ENCODE data around the gene LGALS1.

LGALS1 gene

DNA sequence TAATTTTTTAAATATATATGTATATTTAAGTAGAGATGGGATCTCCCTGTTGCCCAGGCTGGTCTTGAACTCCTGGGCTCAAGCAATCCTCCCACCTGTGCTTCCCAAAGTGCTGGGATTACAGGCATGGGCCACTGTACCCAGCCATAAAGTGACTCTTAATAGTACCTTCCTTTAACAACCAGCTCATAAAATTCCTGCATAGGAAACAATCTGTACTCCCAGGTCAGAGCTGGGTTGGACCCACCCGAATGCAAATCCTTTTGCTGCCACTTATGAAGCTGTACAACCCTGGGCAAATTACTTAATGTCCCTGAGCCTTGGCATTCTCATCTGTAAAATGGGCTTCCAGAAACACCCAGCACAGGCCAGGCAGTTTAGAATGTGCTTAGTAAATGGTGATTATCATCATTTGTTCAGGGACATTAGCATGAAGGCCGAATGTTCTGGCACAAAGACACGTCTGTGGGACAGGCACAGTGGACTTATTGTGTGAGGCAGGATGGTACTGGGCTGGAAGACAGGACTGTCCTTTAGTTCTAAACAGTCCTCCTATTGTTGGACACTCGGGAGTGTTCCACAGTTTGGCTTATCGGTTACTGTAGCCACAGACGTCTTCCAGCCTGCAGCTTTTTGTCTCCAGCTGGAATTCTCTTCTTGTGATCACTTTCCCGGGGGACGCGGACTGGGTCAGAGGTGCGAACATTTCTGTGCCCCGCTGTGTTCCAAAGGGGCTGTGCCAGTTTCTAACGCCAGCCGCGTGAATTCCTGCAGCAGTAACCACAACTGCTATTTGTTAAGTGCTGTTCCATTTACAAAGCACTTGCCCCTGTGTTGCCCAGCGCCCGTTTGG is 11.0 kb upstream of the LGALS1 start:
- no peak for DNase-seq

DNA sequence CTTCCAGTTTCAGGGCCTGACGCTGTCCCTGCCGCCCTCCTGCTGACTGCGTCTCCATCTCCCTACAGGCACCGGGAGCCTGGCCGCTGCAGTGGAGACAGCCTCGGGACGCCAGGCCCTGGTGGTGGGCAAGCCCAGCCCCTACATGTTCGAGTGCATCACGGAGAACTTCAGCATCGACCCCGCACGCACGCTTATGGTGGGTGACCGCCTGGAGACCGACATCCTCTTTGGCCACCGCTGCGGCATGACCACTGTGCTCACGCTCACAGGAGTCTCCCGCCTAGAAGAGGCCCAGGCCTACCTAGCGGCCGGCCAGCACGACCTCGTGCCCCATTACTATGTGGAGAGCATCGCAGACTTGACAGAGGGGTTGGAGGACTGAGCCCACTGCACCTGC is 9.9 kb upstream of the LGALS1 start:
- no peak for DNase-seq

DNA sequence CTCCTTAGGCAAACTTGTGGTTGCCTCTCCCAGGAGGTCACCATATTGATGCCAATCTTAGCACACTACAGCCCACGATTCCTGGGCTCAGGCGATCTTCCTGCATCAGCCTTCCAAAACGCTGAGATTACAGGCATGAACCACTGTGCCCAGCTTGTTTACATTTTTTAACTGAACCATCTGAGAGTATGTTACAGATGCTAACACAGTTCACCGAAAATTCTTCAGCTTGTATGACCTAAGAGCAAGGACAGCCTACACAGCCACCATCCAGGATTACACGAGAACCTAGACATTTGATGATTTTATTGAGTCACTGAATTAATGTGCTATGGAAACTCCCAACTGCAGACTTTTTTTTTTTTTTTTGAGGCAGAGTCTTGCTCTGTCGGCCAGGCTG is 5.8 kb upstream of the LGALS1 start:
- DNase-seq, result no peak

DNA sequence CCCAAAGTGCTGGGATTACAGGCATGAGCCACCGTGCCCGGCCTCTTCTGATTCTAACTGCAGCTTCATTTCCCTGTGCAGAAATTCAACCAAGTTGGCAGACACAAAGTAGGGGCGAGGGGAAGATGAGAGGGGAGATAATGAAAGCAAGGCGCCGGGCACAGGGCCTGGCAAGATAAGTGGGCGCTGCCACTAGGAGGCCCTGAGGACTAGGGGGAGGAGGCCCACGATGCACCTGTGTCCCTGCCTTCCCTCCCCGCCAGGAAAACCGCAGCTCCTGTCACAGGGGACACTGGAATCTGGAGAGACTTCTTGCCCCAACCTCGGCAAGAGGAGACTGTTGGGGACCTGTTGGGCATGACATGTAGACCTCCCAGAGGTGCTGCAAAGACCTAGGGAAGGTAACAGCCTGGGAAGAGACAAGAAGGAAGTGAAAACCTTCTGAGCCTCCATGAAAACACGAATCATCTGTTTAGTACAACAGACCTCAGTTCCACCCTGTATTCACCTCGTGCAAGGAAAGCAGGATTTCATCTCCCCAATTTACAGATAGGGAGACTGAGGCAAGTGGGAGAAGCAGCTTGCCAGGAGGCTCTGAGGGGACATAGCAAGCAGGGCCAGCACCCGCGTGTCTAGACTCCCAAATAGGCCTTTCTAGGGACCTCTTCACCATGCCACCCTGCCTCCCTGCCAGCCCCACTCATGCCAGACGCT is 3.1 kb upstream of the LGALS1 start:
- DNase-seq, result no peak

DNA sequence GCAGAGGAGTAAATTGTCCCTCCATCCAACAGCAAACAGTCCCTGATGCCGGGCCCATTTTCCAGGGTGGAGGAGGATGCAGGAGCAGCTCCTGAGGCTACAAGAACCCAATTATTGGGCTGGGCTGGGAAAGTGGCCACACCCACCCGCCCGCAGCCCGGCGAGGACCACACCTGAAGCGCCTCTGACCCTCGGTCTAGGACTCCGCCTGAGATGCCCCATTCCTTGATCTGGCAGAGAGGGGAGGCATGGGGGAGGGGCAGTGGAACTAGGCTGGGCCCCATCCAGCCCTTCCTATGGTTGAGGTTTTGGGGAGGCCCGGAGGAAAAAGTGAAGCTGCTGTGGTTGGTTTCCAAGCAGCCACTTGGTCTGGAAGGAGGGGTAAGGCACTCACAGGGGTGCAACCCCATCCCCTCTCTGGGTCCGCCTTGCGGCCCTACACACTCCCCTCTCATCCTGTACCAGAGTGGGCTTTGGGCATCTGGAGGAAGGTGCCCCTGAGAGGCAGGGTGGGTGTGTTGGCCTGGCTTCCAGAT is 2.4 kb upstream of the LGALS1 start:
- DNase-seq, result no peak

DNA sequence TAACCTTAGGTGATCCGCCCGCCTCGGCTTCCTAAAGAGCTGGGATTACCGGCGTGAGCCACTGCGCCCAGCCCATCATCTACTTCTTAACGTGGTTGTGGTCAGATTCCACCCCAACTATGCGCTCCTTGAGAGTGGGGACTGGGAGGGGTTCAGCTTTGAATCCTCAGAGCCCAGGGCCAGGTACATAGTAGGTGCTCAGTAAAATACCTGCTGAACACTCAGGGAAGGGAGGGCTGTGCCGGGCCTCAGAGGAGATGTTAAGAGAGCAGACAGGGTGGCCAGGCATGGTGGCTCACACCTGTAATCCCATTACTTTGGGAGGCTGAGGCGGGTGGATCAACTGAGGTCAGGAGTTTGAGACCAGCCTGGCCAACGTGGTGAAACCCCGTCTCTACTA is 1.2 kb upstream of the LGALS1 start:
- DNase-seq, result no peak

GRCh38 chr22:37675930-37676735 is 697 bp downstream of the LGALS1 start:
- no peak for DNase-seq

DNA sequence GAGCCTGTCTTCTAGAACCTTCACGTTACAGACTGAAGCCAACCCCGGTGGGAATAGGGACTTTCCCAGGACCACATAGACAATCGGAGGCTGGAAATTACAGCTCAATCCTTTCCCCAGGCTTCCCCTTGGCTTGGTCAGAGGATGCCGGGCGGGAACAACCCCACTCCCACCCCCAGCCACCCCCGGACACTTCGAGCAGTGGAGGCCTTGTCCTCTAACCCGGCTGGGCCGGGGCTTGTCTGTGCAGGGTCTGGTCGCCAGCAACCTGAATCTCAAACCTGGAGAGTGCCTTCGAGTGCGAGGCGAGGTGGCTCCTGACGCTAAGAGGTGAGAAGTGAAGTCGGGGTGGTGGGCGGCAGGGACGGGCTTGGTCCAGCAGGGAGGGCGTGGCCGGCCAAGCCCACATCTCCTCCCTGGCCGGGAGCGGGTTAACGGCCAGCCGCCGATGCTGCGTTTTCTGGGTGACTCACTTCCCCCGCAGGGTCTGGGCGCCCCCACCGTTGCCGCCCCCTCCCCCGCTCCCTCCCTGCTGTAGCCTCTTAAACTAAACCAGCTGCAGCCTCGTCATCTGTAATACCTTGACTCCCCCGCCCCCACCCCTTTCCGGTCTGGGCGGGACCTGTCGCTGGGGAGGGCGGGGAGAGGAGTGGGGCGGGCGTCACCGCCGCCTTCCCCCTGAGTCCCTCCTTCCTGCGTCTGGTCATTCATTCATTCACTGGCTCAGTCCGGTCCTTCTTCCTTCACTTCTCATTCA is 1.5 kb downstream of the LGALS1 start:
- DNase-seq, result peak; percentile 40

DNA sequence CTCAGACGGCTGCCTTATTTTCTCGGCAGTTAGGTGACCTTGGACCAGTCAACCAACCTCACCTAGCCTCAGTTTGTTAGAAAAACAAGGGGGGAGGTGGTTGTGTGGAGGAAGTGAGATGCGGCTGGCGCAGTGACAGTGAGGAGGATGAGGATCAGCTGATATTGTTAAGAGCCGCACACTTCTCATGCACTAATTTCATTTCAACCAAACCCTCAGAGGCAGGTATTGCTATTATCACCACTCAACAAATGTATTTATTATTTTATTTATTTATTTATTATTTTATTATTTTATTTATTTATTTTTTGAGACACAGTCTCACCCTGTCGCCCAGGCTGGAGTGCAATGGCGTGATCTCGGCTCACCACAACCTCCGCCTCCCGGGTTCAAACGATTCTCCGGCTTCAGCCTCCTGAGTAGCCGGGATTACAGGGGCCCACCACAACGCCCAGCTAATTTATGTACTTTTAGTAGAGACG is 2.1 kb downstream of the LGALS1 start:
- DNase-seq, result no peak

DNA sequence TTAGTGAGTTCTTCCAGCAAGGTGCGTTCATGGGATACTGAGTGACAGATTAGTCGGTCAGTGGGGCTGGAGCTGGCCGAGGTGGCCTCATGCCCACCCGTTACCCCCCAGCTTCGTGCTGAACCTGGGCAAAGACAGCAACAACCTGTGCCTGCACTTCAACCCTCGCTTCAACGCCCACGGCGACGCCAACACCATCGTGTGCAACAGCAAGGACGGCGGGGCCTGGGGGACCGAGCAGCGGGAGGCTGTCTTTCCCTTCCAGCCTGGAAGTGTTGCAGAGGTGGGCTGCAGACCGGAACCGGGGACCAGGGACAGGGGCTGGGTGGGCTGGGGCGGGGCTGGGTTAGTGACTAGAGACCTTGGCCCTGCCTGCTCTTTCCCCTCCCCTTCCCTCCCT is 2.9 kb downstream of the LGALS1 start:
- DNase-seq, result no peak

DNA sequence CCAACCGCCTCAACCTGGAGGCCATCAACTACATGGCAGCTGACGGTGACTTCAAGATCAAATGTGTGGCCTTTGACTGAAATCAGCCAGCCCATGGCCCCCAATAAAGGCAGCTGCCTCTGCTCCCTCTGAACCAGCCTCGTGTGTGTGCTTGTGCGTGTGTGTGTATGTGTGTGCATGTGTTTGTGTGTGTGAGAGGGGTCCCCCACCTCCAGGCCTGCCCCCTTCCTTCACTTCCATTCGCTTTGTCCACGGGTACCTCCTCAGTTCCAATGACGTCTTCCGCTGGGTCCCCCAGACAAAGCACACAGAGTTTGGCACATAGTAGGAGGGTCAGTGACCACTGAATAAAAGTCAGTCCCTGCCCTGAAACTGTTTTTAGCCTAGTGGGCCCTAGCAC is 4.2 kb downstream of the LGALS1 start:
- no peak for DNase-seq

DNA sequence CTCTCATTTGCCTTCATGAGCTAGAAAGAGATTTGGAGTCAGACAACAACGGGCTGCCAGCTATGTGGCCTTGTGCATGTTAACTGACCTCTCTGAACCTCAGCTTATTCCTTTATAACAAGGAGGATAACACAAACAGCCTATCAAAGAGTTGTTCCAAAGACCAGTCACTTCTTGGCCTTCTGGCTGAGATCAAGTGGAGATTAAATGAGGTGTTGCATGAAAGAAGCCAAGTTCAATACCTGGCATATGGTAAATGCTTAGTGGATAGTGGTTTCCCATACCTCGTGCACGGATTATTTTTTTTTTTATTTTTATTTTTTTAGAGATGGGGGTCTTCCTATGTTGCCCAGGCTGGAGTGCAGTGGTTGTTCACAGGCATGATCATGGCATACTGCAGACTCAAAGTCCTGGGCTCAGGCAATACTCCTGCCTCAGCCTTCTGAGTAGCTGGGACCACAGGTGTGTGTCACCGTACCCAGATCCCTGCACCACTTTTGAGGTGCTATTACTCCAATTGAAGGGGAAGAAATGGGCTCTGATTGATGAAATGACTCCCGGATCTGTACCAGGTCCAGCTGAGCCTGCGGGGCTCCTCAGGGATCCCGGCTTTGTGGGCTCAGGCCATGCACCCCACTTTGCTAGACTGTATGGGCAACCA is 4.9 kb downstream of the LGALS1 start:
- DNase-seq, result no peak

DNA sequence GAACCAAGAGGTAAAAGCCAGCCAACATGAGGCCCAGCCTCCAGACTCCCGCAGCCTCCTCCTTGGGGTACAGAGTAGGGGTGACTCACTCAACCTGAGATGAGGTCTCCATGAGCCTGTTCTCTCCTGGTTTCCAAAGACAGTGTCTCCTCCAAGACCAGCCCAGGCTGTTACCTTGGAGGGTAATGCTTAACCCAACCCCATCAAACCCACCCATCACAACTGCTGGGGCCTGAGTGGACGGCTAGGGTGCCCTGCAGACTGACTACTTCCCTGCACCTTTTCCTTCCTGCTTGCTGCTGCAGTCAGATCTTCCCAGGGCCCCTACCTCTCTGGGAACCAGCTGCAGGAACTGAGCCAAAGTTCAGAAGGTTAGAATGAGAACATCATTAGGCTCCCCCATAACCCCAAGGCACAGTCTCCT is 5.6 kb downstream of the LGALS1 start:
- no peak for DNase-seq

DNA sequence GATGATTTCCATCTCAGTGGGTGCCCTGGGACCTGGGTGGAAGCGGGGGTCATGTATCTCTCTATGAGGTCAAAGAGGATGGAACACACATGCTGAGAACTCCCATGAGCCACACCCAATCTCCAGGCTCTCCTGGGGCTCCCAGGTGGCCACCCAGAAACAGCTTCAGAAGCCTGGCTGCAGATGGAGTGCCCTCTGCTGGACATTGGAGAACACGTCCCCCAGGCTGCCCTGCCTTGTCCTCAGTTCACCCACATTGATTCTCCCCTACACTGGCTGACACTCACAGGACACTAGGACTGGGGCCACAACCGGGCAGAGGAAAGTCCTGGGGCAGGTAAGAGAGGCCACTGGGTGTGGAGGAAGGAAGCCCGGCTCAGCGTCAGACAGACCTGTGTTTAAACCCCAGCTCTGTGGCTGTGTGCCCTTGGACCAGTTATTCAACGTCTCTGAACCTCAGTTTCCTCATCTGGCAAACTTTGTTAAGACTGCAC is 6.2 kb downstream of the LGALS1 start:
- DNase-seq, result peak; percentile 67

- DNase-seq, result no peak
These were observed 9.6 kb downstream of the LGALS1 start for GRCh38 chr22:37684803-37685615.

GRCh38 chr22:37686002-37686982 is 10.9 kb downstream of the LGALS1 start, which contains the start of gene NOL12:
Gene NOL12, plus strand, starts transcription at chr22:37686343. Its CDS starts 50 bp downstream, at chr22:37686393.
- peak; percentile 99 for DNase-seq

GRCh38 chr22:37690407-37690806 is 15.0 kb downstream of the LGALS1 start:
- no peak for DNase-seq

- no peak for DNase-seq
These were observed 15.6 kb downstream of the LGALS1 start for GRCh38 chr22:37690901-37691504.
